A549 (cell line): Measurements from ENCODE around the gene ARF1. TPM values are rescaled to one million over a fixed set of nuclear protein-coding genes. Genes with fewer than 3 reads are reported as not detected.

Experiments
- ATAC-seq, 2 experiments: fragments of 200-7000 bp in 1 of 2; fragments of >200 bp in 1 of 2; cut with Nextera tagmentation in 1 of 2; cut with Tn5 transposase in 1 of 2; 3 replicates each; pipeline versions ENCODE4 v1.8.0 to v1.9.1; 2018 to 2020; ENCODE audit warnings: mild to moderate bottlenecking in 1 of 2, moderate library complexity in 1 of 2
- CTCF ChIA-PET: fragments of 300-600 bp; sonication (Branson Sonifier 250); formaldehyde crosslinking; extraction: SDS; loops from one replicate; lab custom pipeline; 2021; ENCODE audit warnings: antibody characterized with exemption, inconsistent platforms; lab: Yijun Ruan, JAX
- POLR2A ChIA-PET: fragments of 350-600 bp; formaldehyde crosslinking; extraction: SDS; loops from one replicate; lab custom pipeline; 2021; ENCODE audit warnings: antibody characterized with exemption, inconsistent platforms; lab: Yijun Ruan, JAX
- DNase-seq, 2 experiments: peaks; one replicate each; pipeline versions ENCODE4 v3.0.0 to v3.0.0-alpha.2; 2011 to 2016; ENCODE audit warnings: low read depth in 1 of 2, low spot score in 1 of 2
- FAIRE-seq: peaks from 2 replicates; lab custom pipeline; 2011; peaks lifted over from hg19 to GRCh38; lab: Jason Lieb, UNC
- H3K27ac ChIP-seq, 2 experiments: fragments of >200 bp; sonication (Bioruptor Twin); formaldehyde crosslinking; 3 replicates each; pipeline ENCODE4 v1.5.1; 2016 to 2017
- H3K4me1 ChIP-seq: fragments of >200 bp; sonication (Bioruptor Twin); formaldehyde crosslinking; 3 replicates; pipeline ENCODE4 v1.6.1; 2016
- H3K4me2 ChIP-seq: fragments of >200 bp; sonication (Bioruptor Twin); formaldehyde crosslinking; 3 replicates; pipeline ENCODE4 v1.6.1; 2016
- H3K4me3 ChIP-seq: fragments of >200 bp; sonication (Bioruptor Twin); formaldehyde crosslinking; 3 replicates; pipeline ENCODE4 v1.5.1; 2016
- H3K9me3 ChIP-seq: fragments of >200 bp; sonication (Bioruptor Twin); formaldehyde crosslinking; 3 replicates; pipeline ENCODE4 v1.6.1; 2016
- BCL3 ChIP-seq: fragments of >200 bp; sonication (Bioruptor Twin); formaldehyde crosslinking; IDR thresholded peaks from 3 replicates; pipeline ENCODE4 v1.6.1; 2016
- CHD4 ChIP-seq: fragments of 200-600 bp; sonication (generic); IDR thresholded peaks from 2 replicates; pipeline ENCODE4 v1.6.1; 2016; ENCODE audit warnings: antibody characterized with exemption, mild to moderate bottlenecking, borderline replicate concordance
- FOSB ChIP-seq: fragments of 250-450 bp; sonication (Bioruptor Pico); IDR thresholded peaks from 2 replicates; pipeline ENCODE4 v1.5.0; 2020; ENCODE audit warnings: mild to moderate bottlenecking, moderate library complexity
- FOXS1 ChIP-seq: fragments of 250-450 bp; sonication (Bioruptor Pico); IDR thresholded peaks from 2 replicates; pipeline ENCODE4 v1.5.0; 2020; ENCODE audit warnings: mild to moderate bottlenecking, moderate library complexity
- GATA3 ChIP-seq: IDR thresholded peaks from 2 replicates; pipeline ENCODE4 v1.6.1; 2012; ENCODE audit warnings: borderline replicate concordance
- HOXA7 ChIP-seq: fragments of 250-450 bp; sonication (Bioruptor Pico); IDR thresholded peaks from 2 replicates; pipeline ENCODE4 v1.5.0; 2020; ENCODE audit warnings: mild to moderate bottlenecking, moderate library complexity
- HOXB13 ChIP-seq: fragments of 250-450 bp; sonication (Bioruptor Pico); IDR thresholded peaks from 2 replicates; pipeline ENCODE4 v1.5.0; 2020; ENCODE audit warnings: low read depth, mild to moderate bottlenecking, moderate library complexity
- JUN ChIP-seq, 2 experiments: fragments of >200 bp; sonication (Bioruptor Twin); formaldehyde crosslinking; IDR thresholded peaks; 2 replicates in 1 of 2; 3 replicates in 1 of 2; pipeline ENCODE4 v1.6.1; 2016 to 2017
- JUNB ChIP-seq: fragments of >200 bp; sonication (Bioruptor Twin); formaldehyde crosslinking; IDR thresholded peaks from 2 replicates; pipeline ENCODE4 v1.6.1; 2016
- KDM5A ChIP-seq: fragments of 200-600 bp; sonication (generic); IDR thresholded peaks from 2 replicates; pipeline ENCODE4 v1.6.1; 2016; ENCODE audit warnings: antibody characterized with exemption, mild to moderate bottlenecking
- MAX ChIP-seq: IDR thresholded peaks from 2 replicates; pipeline ENCODE4 v1.6.1; 2012
- MAZ ChIP-seq: fragments of 150-350 bp; IDR thresholded peaks from 2 replicates; pipeline ENCODE4 v1.6.1; 2014; ENCODE audit warnings: antibody characterized with exemption, low read depth, low read length, borderline replicate concordance
- POLR2AphosphoS2 ChIP-seq: conservative IDR thresholded peaks from 2 replicates; pipeline ENCODE4 v1.6.1; 2012; ENCODE audit warnings: low read length, improper control_type of control experiment, inconsistent platforms
- RARB ChIP-seq: fragments of 250-450 bp; sonication (Bioruptor Pico); IDR thresholded peaks from 2 replicates; pipeline ENCODE4 v1.8.0; 2021; ENCODE audit warnings: mild to moderate bottlenecking, moderate library complexity
- REST ChIP-seq: fragments of 200-600 bp; sonication (generic); IDR thresholded peaks from 2 replicates; pipeline ENCODE4 v1.6.1; 2016; ENCODE audit warnings: antibody characterized with exemption, mild to moderate bottlenecking, moderate library complexity
- RFX5 ChIP-seq: fragments of 450-650 bp; IDR thresholded peaks from 2 replicates; pipeline ENCODE4 v1.7.1; 2014; ENCODE audit warnings: antibody characterized with exemption, mild to moderate bottlenecking, moderate library complexity
- SMC3 ChIP-seq: fragments of >200 bp; sonication (Bioruptor Twin); formaldehyde crosslinking; IDR thresholded peaks from 3 replicates; pipeline ENCODE4 v1.6.1; 2018; ENCODE audit warnings: inconsistent platforms
- SREBF2 ChIP-seq: fragments of 450-650 bp; IDR thresholded peaks from 2 replicates; pipeline ENCODE4 v1.6.1; 2014; ENCODE audit warnings: mild to moderate bottlenecking, moderate library complexity
- ZFP36 ChIP-seq: fragments of 450-650 bp; IDR thresholded peaks from 2 replicates; pipeline ENCODE4 v1.6.1; 2014; ENCODE audit warnings: borderline replicate concordance; ENCODE audit not compliant: partially characterized antibody
- ZNF302 ChIP-seq: fragments of 250-450 bp; sonication (Bioruptor Pico); IDR thresholded peaks from 2 replicates; pipeline ENCODE4 v1.9.0; 2021; ENCODE audit warnings: inconsistent platforms, mild to moderate bottlenecking, moderate library complexity
- ZSCAN20 ChIP-seq: fragments of 250-450 bp; sonication (Bioruptor Pico); IDR thresholded peaks from 2 replicates; pipeline ENCODE4 v1.8.0; 2022; ENCODE audit warnings: mild to moderate bottlenecking, moderate library complexity
- WGBS: methylation state at CpG from one replicate; pipeline ENCODE4 v1.1.6; 2017; ENCODE audit errors: missing lambda C conversion rate; 5-methylcytosine and 5-hydroxymethylcytosine counted together
- polyA plus RNA-seq, 4 experiments: library from polyadenylated mRNA; depleted of rRNA in 3 of 4; stranded (reverse); fragments of >200 nt; fragmentation: RNase III in 1 of 4; extraction: RNeasy Plus Mini Kit Qiagen cat#74134 plus additional on column Dnase treatment in 1 of 4; gene quantifications; 2 replicates in 3 of 4; 3 replicates in 1 of 4; pipeline ENCODE4 v1.2.3, GENCODE V29; 2011 to 2017

Gene ARF1
- polyA plus RNA-seq, 2 of the 4 experiments (the other 2 are of a cell fraction), result 297 to 376 TPM

GRCh38 chr1:228146417-228147150 is 64.1 kb downstream of the ARF1 start:
- POLR2A ChIA-PET, result interaction anchor here (1.4 kb wide), 1 partner anchor 19 kb away, joined by 3 read pairs; no protein-coding TSS in a partner anchor
- Histone ChIP-seq H3K27ac (no peak overlapping the region), H3K4me3 (no peak overlapping the region), H3K4me2 (no peak overlapping the region), H3K4me1 (peaks cover 12% of the 10 kb centered on the region)
- ATAC-seq (no peak), DNase-seq (no peak), FAIRE-seq (no peak)
- CTCF ChIA-PET, result interaction anchor here (2.6 kb wide), 1 partner anchor 20 kb away, joined by 9 read pairs; the partner anchor contains the start of gene IBA57
- 94% methylated on average over 13 of the region's 18 CpGs for WGBS
- TF ChIP-seq SREBF2 (no peak), JUN (IDR thresholded peaks at IDR 0.05) (no peak), RARB (no peak), REST (no peak), BCL3 (no peak), HOXB13 (no peak), MAX (no peak), GATA3 (no peak), ZSCAN20 (no peak)
- TF ChIP-seq, all 56 proteins: peak for 0
- no peaks in the 10 kb centered on the region for H3K9me3 ChIP-seq

- CTCF ChIA-PET, result interaction anchor here (2.6 kb wide), 1 partner anchor 19 kb away, joined by 9 read pairs; the partner anchor contains the start of gene IBA57
Measured at GRCh38 chr1:228147151-228147693, 64.7 kb downstream of the ARF1 start.

GRCh38 chr1:228147768-228148167 is 65.3 kb downstream of the ARF1 start:
- no peak for TF ChIP-seq ZFP36
- no peak for FAIRE-seq
- H3K4me3 ChIP-seq, result no peak overlapping the region
- ChIA-PET CTCF (interaction anchor here (0.7 to 2.6 kb wide), 2 partner anchors 18 to 132 kb away, joined by 3 to 9 read pairs; partner anchors contain the start of gene IBA57), POLR2A (no interaction called here)
- H3K4me2 ChIP-seq, result no peak overlapping the region
- 91% methylated on average over 4 of the region's 4 CpGs for WGBS
- DNase-seq, result no peak
- H3K27ac ChIP-seq, result no peak overlapping the region
- peaks cover 5% of the 10 kb centered on the region; the same call in 1 of the 3 replicates for H3K4me1 ChIP-seq
- ATAC-seq, result no peak
- H3K9me3 ChIP-seq, result no peaks in the 10 kb centered on the region

More at GRCh38 chr1:228147151-228147693, 64.7 kb downstream of the ARF1 start:
- WGBS, result 92% methylated on average over 18 of the region's 20 CpGs
- TF ChIP-seq JUNB (no peak), CHD4 (no peak), POLR2AphosphoS2 (no peak), MAZ (no peak), FOXS1 (CRISPR knock-in tag) (no peak), RFX5 (no peak), ZNF302 (CRISPR knock-in tag) (no peak), FOSB (CRISPR knock-in tag) (no peak), HOXA7 (CRISPR knock-in tag) (no peak), KDM5A (no peak), SMC3 (no peak)
- DNase-seq (no peak), ATAC-seq (no peak), FAIRE-seq (no peak)
- no peak overlapping the region for H3K4me3 ChIP-seq
- peaks cover 5% of the 10 kb centered on the region; the same call in 1 of the 3 replicates for H3K4me1 ChIP-seq
- no peak overlapping the region for H3K4me2 ChIP-seq
- POLR2A ChIA-PET, result no interaction called here
- H3K27ac ChIP-seq, result no peak overlapping the region
- H3K9me3 ChIP-seq, result no peaks in the 10 kb centered on the region
